Measurements from ENCODE around the gene IFT43.

DNA sequence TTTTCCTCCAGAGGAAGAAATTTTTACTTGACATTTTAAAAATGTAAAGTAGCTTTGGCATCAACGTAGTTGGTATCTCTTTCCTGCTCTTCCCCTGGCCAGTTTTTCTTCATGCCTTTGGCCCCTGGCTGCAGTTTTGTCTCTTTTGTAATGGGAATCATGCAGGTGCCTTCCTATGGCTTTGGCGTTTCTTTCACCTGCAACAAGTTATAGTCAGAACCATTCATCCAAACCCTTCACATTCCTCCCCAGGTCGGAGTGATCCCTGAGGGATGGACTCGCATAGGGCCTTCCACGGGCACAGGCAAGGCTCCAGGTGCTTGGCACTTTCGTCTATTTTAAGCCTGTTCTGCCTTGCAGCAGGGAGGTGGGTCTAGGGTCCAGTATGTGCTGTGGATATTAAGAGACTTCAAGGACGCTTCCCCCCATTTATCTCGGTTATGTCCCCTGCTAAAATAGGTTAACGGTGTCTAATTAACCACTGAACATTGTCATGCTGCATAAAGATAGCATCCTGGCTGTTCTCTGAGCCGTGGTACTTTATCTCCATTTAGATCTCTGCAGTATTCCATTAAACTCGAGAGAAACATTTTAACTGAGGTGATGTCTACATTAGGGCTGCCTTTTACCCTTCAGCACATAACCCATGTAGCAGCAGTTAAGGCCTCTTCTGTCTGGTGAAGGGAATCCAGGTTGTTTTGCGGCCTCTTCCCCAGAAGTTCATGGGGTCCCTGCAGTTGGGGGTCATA is 66.3 kb downstream of the IFT43 start:
- TF ChIP-seq ZNF384 (IDR thresholded peaks at IDR 0.05) (no peak), HDGF (IDR thresholded peaks at IDR 0.05; ENCODE audit: borderline replicate concordance) (no peak), BHLHE40 (IDR thresholded peaks at IDR 0.05; ENCODE audit: borderline replicate concordance) (no peak), CTBP1 (IDR thresholded peaks at IDR 0.05; ENCODE audit: borderline replicate concordance) (no peak), FOXA1 (IDR thresholded peaks at IDR 0.05) (no peak), FOXK2 (IDR thresholded peaks at IDR 0.05) (no peak), SUZ12 (IDR thresholded peaks at IDR 0.05) (no peak), SP1 (IDR thresholded peaks at IDR 0.05) (no peak), FOXM1 (IDR thresholded peaks at IDR 0.05; ENCODE audit: borderline replicate concordance) (no peak), NFRKB (IDR thresholded peaks at IDR 0.05) (no peak), ARNT (IDR thresholded peaks at IDR 0.05) (no peak), ELF4 (IDR thresholded peaks at IDR 0.05) (no peak)
- TF ChIP-seq, protein P1, sequence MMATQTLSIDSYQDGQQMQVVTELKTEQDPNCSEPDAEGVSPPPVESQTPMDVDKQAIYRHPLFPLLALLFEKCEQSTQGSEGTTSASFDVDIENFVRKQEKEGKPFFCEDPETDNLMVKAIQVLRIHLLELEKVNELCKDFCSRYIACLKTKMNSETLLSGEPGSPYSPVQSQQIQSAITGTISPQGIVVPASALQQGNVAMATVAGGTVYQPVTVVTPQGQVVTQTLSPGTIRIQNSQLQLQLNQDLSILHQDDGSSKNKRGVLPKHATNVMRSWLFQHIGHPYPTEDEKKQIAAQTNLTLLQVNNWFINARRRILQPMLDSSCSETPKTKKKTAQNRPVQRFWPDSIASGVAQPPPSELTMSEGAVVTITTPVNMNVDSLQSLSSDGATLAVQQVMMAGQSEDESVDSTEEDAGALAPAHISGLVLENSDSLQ (IDR thresholded peaks at IDR 0.05), result no peak

All from HEK293T (cell line).